PC-9 (cell line): ENCODE results near the gene ST7. TPM values are rescaled to one million over a fixed set of nuclear protein-coding genes. Genes with fewer than 3 reads are reported as not detected.

Experiments
- BruUV-seq: library from RNA; stranded (reverse); fragments of 400-500 nt; replicated peaks from 2 replicates; lab custom pipeline; 2021; lab: Mats Ljungman, UMichigan
- CTCF ChIA-PET: fragments of 300-600 bp; sonication (Branson Sonifier 250); formaldehyde crosslinking; loops from one replicate; lab custom pipeline; 2022; ENCODE audit warnings: antibody characterized with exemption; lab: Charles Lee
- POLR2A ChIA-PET: fragments of 300-600 bp; sonication (Branson Sonifier 250); formaldehyde crosslinking; loops from one replicate; lab custom pipeline; 2022; ENCODE audit warnings: antibody characterized with exemption; ENCODE audit not compliant: unreplicated experiment; lab: Charles Lee
- DNase-seq, 2 experiments: peaks; one replicate each; pipeline versions ENCODE4 v3.0.0 to v3.0.0-alpha.2; 2015 to 2022; ENCODE audit warnings: mixed read lengths in 1 of 2
- H2AFZ ChIP-seq: fragments of 200-600 bp; sonication (generic); 2 replicates; pipeline ENCODE4 v1.8.1; 2017; ENCODE audit warnings: antibody characterized with exemption
- H3F3A ChIP-seq: fragments of 200-600 bp; sonication (generic); 2 replicates; pipeline ENCODE4 v1.8.1; 2017; ENCODE audit warnings: antibody characterized with exemption, mild to moderate bottlenecking, low read depth; ENCODE audit not compliant: insufficient read depth
- H3K27ac ChIP-seq: fragments of 200-600 bp; sonication (generic); 2 replicates; pipeline ENCODE4 v1.6.1; 2016; ENCODE audit warnings: mixed run types
- H3K27me3 ChIP-seq: fragments of 200-600 bp; sonication (generic); 2 replicates; pipeline ENCODE4 v1.6.1; 2016; ENCODE audit warnings: low read depth, mixed run types; ENCODE audit not compliant: insufficient read depth
- H3K36me3 ChIP-seq: fragments of 200-600 bp; sonication (generic); 2 replicates; pipeline ENCODE4 v1.6.1; 2016; ENCODE audit warnings: low read depth, mixed run types
- H3K4me1 ChIP-seq: fragments of 200-600 bp; sonication (generic); replicated peaks from 2 replicates; pipeline ENCODE4 v1.6.1; 2016; ENCODE audit warnings: mixed run types; ENCODE audit not compliant: insufficient read depth
- H3K4me2 ChIP-seq: fragments of 200-600 bp; sonication (generic); 2 replicates; pipeline ENCODE4 v1.6.1; 2017; ENCODE audit warnings: mixed run types
- H3K4me3 ChIP-seq: fragments of 200-600 bp; sonication (generic); 2 replicates; pipeline ENCODE4 v1.6.1; 2016; ENCODE audit warnings: mixed run types
- H3K79me2 ChIP-seq: fragments of 200-600 bp; sonication (generic); 2 replicates; pipeline ENCODE4 v1.6.1; 2017; ENCODE audit warnings: low read depth, mixed run types
- H3K9me2 ChIP-seq: fragments of 200-600 bp; sonication (generic); 2 replicates; pipeline ENCODE4 v1.8.1; 2017; ENCODE audit warnings: mild to moderate bottlenecking; ENCODE audit not compliant: insufficient read depth
- H3K9me3 ChIP-seq: fragments of 200-600 bp; sonication (generic); 2 replicates; pipeline ENCODE4 v1.8.1; 2016; ENCODE audit warnings: low read depth; ENCODE audit not compliant: insufficient read depth
- H4K20me1 ChIP-seq: fragments of 200-600 bp; sonication (generic); 2 replicates; pipeline ENCODE4 v1.8.1; 2017; ENCODE audit not compliant: insufficient read depth
- CTCF ChIP-seq: fragments of 200-600 bp; sonication (generic); conservative IDR thresholded peaks from 2 replicates; pipeline ENCODE4 v1.6.1; 2017; ENCODE audit warnings: mixed run types, antibody characterized with exemption, mild to moderate bottlenecking, moderate library complexity
- EZH2 ChIP-seq: fragments of 200-600 bp; sonication (generic); IDR thresholded peaks from 2 replicates; pipeline ENCODE4 v1.8.0; 2017; ENCODE audit warnings: antibody characterized with exemption, low read depth
- intact Hi-C: fragments of 100-400 bp; cut with micrococcal nuclease; formaldehyde crosslinking; loops from one replicate; pipeline ENCODE4 v1.10.0; 2022; ENCODE audit not compliant: unreplicated experiment
- total RNA-seq: library from RNA; stranded (reverse); gene quantifications from 2 replicates; pipeline ENCODE4 v1.2.3, GENCODE V29; 2021

The ST7 gene
- total RNA-seq, 1 experiment from 2014 or later: 25.8 TPM

DNA sequence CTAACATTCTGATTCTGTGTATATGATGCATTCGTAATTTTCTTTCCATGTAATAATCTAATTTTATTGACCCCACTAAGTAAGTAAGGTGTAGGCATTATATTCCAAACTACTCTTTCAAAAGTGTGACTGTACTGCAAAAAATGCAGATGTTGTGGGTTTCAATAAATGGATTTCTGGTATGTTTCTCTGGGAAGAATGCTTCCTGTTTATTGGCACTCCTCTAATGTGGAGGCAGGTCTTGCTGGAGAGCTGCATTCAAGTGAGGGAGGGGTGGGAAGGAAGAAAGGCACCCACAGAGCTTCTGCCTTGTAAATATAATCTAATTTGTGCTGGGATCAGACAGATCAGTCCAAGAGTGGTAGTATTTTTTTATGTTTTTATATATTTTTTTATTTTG is 23.9 kb downstream of the ST7 start:
- POLR2A ChIA-PET: no interaction called here
- TF ChIP-seq EZH2 (no peak), CTCF (no peak)
- CTCF ChIA-PET: no interaction called here
- no TSS peak for BruUV-seq
- Histone ChIP-seq H3K4me2 (no peak overlapping the region), H3K79me2 (0 out of 2 replicates have a peak, but pooled peaks cover 6% of the 10 kb centered on the region), H3K27me3 (no peaks in the 10 kb centered on the region), H3K4me3 (no peak overlapping the region), H3K4me1 (no peaks in the 10 kb centered on the region), H3K9me2 (no peaks in the 10 kb centered on the region), H3K36me3 (no peaks in the 10 kb centered on the region), H3K27ac (no peak overlapping the region), H3F3A (no peaks in the 10 kb centered on the region), H4K20me1 (no peaks in the 10 kb centered on the region), H3K9me3 (no peaks in the 10 kb centered on the region), H2AFZ (no peak overlapping the region)
- DNase-seq: no peak
- intact Hi-C loops: no loop called here

- intact Hi-C loops: no loop called here
- BruUV-seq: no TSS peak
- no peak overlapping the region for H3K4me3 ChIP-seq
- H4K20me1 ChIP-seq: no peaks in the 10 kb centered on the region
- H3K4me1 ChIP-seq: no peaks in the 10 kb centered on the region
- 0 out of 2 replicates have a peak, but pooled peaks cover 4% of the 10 kb centered on the region for H3K79me2 ChIP-seq
- no peaks in the 10 kb centered on the region for H3F3A ChIP-seq
- ChIA-PET POLR2A (no interaction called here), CTCF (interaction anchor here (0.6 kb wide), 1 partner anchor 852 kb away, joined by 3 read pairs; no protein-coding TSS in a partner anchor)
- no peak overlapping the region for H3K4me2 ChIP-seq
- H2AFZ ChIP-seq: no peak overlapping the region
- no peaks in the 10 kb centered on the region for H3K9me2 ChIP-seq
- no peaks in the 10 kb centered on the region for H3K9me3 ChIP-seq
- TF ChIP-seq EZH2 (no peak), CTCF (no peak)
- H3K27ac ChIP-seq: no peak overlapping the region
- H3K27me3 ChIP-seq: no peaks in the 10 kb centered on the region
- no peaks in the 10 kb centered on the region for H3K36me3 ChIP-seq
- DNase-seq: no peak
Measured at GRCh38 chr7:116978006-116978405, 24.7 kb downstream of the ST7 start.

GRCh38 chr7:116979430-116979829 is 26.1 kb downstream of the ST7 start:
- ChIA-PET POLR2A (no interaction called here), CTCF (no interaction called here)
- BruUV-seq: no TSS peak

More at GRCh38 chr7:116979430-116979829, 26.1 kb downstream of the ST7 start:
- no peak for DNase-seq
- 0 out of 2 replicates have a peak, but pooled peaks cover under 1% of the 10 kb centered on the region for H4K20me1 ChIP-seq
- H3K27ac ChIP-seq: no peak overlapping the region
- no peaks in the 10 kb centered on the region for H3K27me3 ChIP-seq
- no peak for TF ChIP-seq CTCF
- no peak for TF ChIP-seq EZH2
- H3K36me3 ChIP-seq: no peaks in the 10 kb centered on the region
- H3K79me2 ChIP-seq: peaks cover 7% of the 10 kb centered on the region; the same call in 1 of the 2 replicates
- H3K4me2 ChIP-seq: no peak overlapping the region
- intact Hi-C loops: no loop called here
- H2AFZ ChIP-seq: no peak overlapping the region
- no peaks in the 10 kb centered on the region for H3K4me1 ChIP-seq
- no peak overlapping the region for H3K4me3 ChIP-seq
- H3K9me2 ChIP-seq: no peaks in the 10 kb centered on the region
- H3K9me3 ChIP-seq: no peaks in the 10 kb centered on the region
- no peaks in the 10 kb centered on the region for H3F3A ChIP-seq
